Osteoblast (primary cell): ENCODE results near the gene PLXNA2. TPM values are rescaled to one million over a fixed set of nuclear protein-coding genes. Genes with fewer than 3 reads are reported as not detected.

Experiments
- DNase-seq: peaks from one replicate; pipeline ENCODE4 v3.0.0; 2011; ENCODE audit warnings: low spot score, mixed read lengths; ENCODE audit not compliant: insufficient read length; ENCODE audit errors: missing footprints
- H2AFZ ChIP-seq: 2 replicates; pipeline ENCODE4 v1.6.0; 2011; ENCODE audit warnings: mild to moderate bottlenecking, low read length
- H3K27ac ChIP-seq: 2 replicates; pipeline ENCODE4 v1.5.1; 2011; ENCODE audit warnings: mild to moderate bottlenecking, low read depth, low read length, moderate library complexity
- H3K27me3 ChIP-seq: 2 replicates; pipeline ENCODE4 v1.6.0; 2012; ENCODE audit warnings: mild to moderate bottlenecking, control low read depth, inconsistent platforms, low read length, moderate library complexity; ENCODE audit not compliant: insufficient read depth
- H3K36me3 ChIP-seq: 2 replicates; pipeline ENCODE4 v1.5.1; 2011; ENCODE audit warnings: mild to moderate bottlenecking, low read length, control low read depth, moderate library complexity; ENCODE audit not compliant: insufficient read depth
- H3K4me1 ChIP-seq: 2 replicates; pipeline ENCODE4 v1.5.1; 2011; ENCODE audit warnings: mild to moderate bottlenecking, low read length, control low read depth, moderate library complexity; ENCODE audit not compliant: insufficient read depth
- H3K4me2 ChIP-seq: 2 replicates; pipeline ENCODE4 v1.6.0; 2011; ENCODE audit warnings: mild to moderate bottlenecking, low read length; ENCODE audit not compliant: insufficient read depth
- H3K4me3 ChIP-seq: fragments of 200-600 bp; sonication (generic); 3 replicates; pipeline ENCODE4 v1.5.1; 2012; ENCODE audit warnings: mild to moderate bottlenecking, low read length, inconsistent platforms; ENCODE audit not compliant: insufficient read depth
- H3K79me2 ChIP-seq: 2 replicates; pipeline ENCODE4 v1.6.0; 2012; ENCODE audit warnings: mild to moderate bottlenecking, low read length, control low read depth, inconsistent platforms; ENCODE audit not compliant: insufficient read depth
- H3K9me3 ChIP-seq: 2 replicates; pipeline ENCODE4 v1.5.1; 2011; ENCODE audit warnings: low read depth, low read length, control low read depth
- H4K20me1 ChIP-seq: 2 replicates; pipeline ENCODE4 v1.6.0; 2012; ENCODE audit warnings: mild to moderate bottlenecking, low read length, control low read depth; ENCODE audit not compliant: insufficient read depth
- CTCF ChIP-seq: IDR thresholded peaks from 2 replicates; pipeline ENCODE4 v1.5.1; 2011; ENCODE audit warnings: mild to moderate bottlenecking, low read depth, low read length, moderate library complexity; ENCODE audit errors: extremely low read depth
- total RNA-seq: library from RNA; depleted of rRNA; stranded (reverse); fragments of >200 nt; gene quantifications from 2 replicates; pipeline ENCODE4 v1.2.3, GENCODE V29; 2012

Gene PLXNA2
- total RNA-seq, 1 donor: 3.3 TPM

- no peaks in the 10 kb centered on the region for H3K36me3 ChIP-seq
- no peaks in the 10 kb centered on the region for H3K9me3 ChIP-seq
- no peak overlapping the region for H3K4me2 ChIP-seq
- H3K4me1 ChIP-seq: peaks cover 9% of the 10 kb centered on the region
- no peak overlapping the region for H3K4me3 ChIP-seq
- no peaks in the 10 kb centered on the region for H3K79me2 ChIP-seq
- H4K20me1 ChIP-seq: no peaks in the 10 kb centered on the region
- DNase-seq: no peak
- H3K27ac ChIP-seq: no peak overlapping the region
- peaks cover 25% of the 10 kb centered on the region for H3K27me3 ChIP-seq
- no peak overlapping the region for H2AFZ ChIP-seq
- no peak for TF ChIP-seq CTCF
These were observed 5.0 kb upstream of the PLXNA2 start for GRCh38 chr1:208248991-208249696.

DNA sequence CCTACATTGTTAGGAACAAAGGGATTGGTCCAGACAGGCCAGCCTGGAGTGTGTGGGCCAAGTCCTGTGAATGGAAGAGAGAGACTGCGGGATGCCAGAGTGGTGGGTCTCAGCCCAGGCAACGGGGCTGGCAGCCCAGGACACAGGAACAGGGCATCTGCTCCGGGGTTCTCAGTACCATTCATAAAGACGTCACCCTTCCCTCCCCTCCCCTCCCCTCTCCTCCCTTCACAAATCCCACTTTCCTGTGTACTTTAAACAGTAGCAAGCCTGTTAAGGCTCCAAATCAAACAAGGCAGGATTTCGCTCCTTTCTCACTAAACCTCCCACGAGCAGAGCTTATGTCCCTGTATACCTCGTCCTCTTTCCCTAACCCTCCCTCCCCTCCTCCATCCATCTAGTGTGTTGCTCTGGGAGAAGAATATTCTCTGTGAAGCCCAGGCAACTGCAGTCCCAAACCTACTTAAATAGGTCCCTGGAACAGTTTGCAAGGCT is 4.2 kb upstream of the PLXNA2 start:
- Histone ChIP-seq H4K20me1 (no peaks in the 10 kb centered on the region), H3K9me3 (no peaks in the 10 kb centered on the region), H3K4me2 (no peak overlapping the region), H3K79me2 (no peaks in the 10 kb centered on the region), H3K36me3 (no peaks in the 10 kb centered on the region), H2AFZ (no peak overlapping the region), H3K27me3 (peaks cover 25% of the 10 kb centered on the region), H3K27ac (no peak overlapping the region), H3K4me3 (no peak overlapping the region), H3K4me1 (peaks cover 7% of the 10 kb centered on the region)
- DNase-seq: no peak
- no peak for TF ChIP-seq CTCF

DNA sequence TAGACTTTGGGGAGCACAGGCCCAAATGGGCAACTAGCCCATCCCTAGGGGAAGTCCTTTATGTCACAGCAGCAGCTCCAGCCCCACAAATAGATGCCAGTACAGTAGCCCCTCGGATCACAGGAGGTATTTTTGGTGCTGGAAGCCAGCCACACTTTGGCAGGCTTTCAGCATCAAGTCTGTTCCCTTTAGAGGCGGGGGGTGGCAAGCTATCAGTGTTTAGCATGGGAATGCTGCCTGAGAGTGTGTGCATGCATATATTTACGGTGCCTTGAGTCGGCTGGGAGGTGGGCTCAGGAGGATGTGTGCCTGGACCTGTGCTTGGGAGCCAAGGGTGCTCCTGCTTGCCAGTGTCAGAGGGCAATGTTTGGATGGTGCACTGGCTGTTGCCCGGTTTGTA is 3.5 kb upstream of the PLXNA2 start:
- no peak overlapping the region for H3K4me2 ChIP-seq
- peaks cover 1% of the 10 kb centered on the region for H3K79me2 ChIP-seq
- H3K4me3 ChIP-seq: no peak overlapping the region
- no peaks in the 10 kb centered on the region for H3K9me3 ChIP-seq
- H4K20me1 ChIP-seq: no peaks in the 10 kb centered on the region
- H3K36me3 ChIP-seq: no peaks in the 10 kb centered on the region
- H2AFZ ChIP-seq: no peak overlapping the region
- DNase-seq: no peak
- TF ChIP-seq CTCF: no peak
- peaks cover 25% of the 10 kb centered on the region for H3K27me3 ChIP-seq
- H3K4me1 ChIP-seq: peaks cover 8% of the 10 kb centered on the region
- H3K27ac ChIP-seq: no peak overlapping the region

DNA sequence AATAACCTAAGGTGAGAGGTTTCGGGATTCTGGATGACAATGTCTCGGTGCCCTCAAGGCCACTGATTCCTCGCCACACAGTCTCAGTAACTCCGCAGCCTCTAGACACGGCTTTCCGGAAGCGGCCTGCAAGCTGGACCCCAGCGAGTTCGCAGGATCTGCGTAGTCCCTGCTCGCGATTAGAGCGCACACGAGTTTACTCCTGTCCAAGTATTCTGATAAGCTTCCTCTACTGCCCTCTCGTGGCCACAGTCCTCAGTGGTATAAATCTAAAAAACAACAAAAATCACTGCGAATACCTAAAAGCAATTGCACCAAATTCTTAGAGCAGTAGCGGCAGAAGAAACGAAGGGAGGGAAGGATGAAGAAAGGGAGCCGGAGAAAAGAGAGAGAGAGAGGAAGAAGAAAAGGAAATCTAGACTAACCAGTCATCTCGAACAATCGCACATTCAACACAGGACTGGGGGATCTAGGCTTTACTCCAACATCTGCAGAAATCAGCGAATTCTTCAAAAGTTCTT is 1.1 kb upstream of the PLXNA2 start:
- Histone ChIP-seq H2AFZ (peak overlapping the region; percentile 58), H3K4me3 (peak overlapping the region; percentile 84), H3K9me3 (no peaks in the 10 kb centered on the region), H3K27ac (no peak overlapping the region), H3K4me1 (peaks cover 10% of the 10 kb centered on the region), H3K27me3 (peaks cover 9% of the 10 kb centered on the region), H3K79me2 (peaks cover 15% of the 10 kb centered on the region), H4K20me1 (peaks cover 10% of the 10 kb centered on the region), H3K36me3 (no peaks in the 10 kb centered on the region), H3K4me2 (peak overlapping the region; percentile 73)
- TF ChIP-seq CTCF: peak; percentile 82
- DNase-seq: peak; percentile 93
